ENCODE data around the gene NAA10. TPM values are rescaled to one million over a fixed set of nuclear protein-coding genes. Genes with fewer than 3 reads are reported as not detected.

The NAA10 gene
- total and polyA plus RNA-seq, 10 donors = 56.4 to 174 (median 87.8) TPM

- TF ChIP-seq POLR2A (IDR thresholded peaks at IDR 0.05) (no peak), POLR2AphosphoS5 (IDR thresholded peaks at IDR 0.05) (no peak), CTCF (IDR thresholded peaks at IDR 0.05 in 8 of 11, conservative IDR thresholded peaks at IDR 0.05 in 3 of 11) (no peak)
- Histone ChIP-seq H3K27ac (no peak overlapping the region), H3K4me1 (peaks cover 0 to 5% (median under 1%) of the 10 kb centered on the region in 6 donors), H3K4me3 (no peak overlapping the region), H3K36me3 (peaks cover 8 to 100% (median 96%) of the 10 kb centered on the region in 6 donors), H3K27me3 (replicated peaks in 1 of 7) (peaks cover 0 to 1% (median 0%) of the 10 kb centered on the region in 7 donors), H3K9me3 (no peaks in the 10 kb centered on the region)
- DNase-seq = peak; percentile 66
- WGBS, 5 donors = 87 to 98% (median 93%) methylated on average over 3 to 14 of the region's 14 CpGs
- intact Hi-C loops (cut with DNase I; ENCODE audit: low total_unique reads) = no loop called here
Measured at GRCh38 chrX:153958605-153959004, 23.8 kb upstream of the NAA10 start.

DNA sequence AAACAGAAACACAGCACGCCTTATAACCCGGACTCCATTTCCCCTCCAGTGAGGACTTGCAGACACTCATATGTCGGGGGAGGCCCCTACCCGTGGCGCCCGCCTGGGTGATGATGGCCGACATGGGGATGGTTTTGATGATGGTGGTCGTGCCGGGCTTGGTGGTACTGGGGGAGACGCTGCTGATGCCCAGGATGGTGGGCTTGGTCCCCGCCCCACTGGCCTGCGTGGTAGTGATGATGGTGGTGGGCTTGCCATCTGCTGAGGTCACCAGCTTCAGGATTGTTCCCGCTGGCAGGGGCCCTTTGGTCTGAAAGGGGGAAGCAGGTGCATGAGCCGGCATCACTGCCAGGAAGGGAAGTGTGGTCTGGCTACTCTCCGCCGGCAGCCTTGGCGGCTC, 22.4 kb upstream of the NAA10 start:
- TF ChIP-seq CTCF (IDR thresholded peaks at IDR 0.05 in 8 of 11, conservative IDR thresholded peaks at IDR 0.05 in 3 of 11) = no peak
- no peak for TF ChIP-seq POLR2A (IDR thresholded peaks at IDR 0.05)
- TF ChIP-seq POLR2AphosphoS5 (IDR thresholded peaks at IDR 0.05) = no peak
- WGBS, 5 donors = 78 to 94% (median 89%) methylated on average over 6 to 17 of the region's 17 CpGs
- peak; percentile 65 for DNase-seq
- H3K27ac ChIP-seq = no peak overlapping the region
- H3K9me3 ChIP-seq = no peaks in the 10 kb centered on the region
- H3K27me3 ChIP-seq (replicated peaks in 1 of 7) = peaks cover 0 to 3% (median 0%) of the 10 kb centered on the region in 7 donors
- H3K36me3 ChIP-seq = peaks cover 8 to 100% (median 96%) of the 10 kb centered on the region in 6 donors
- no peak overlapping the region for H3K4me3 ChIP-seq
- intact Hi-C loops (cut with DNase I; ENCODE audit: low total_unique reads) = no loop called here
- peaks cover 0 to 10% (median 7%) of the 10 kb centered on the region in 6 donors for H3K4me1 ChIP-seq

DNA sequence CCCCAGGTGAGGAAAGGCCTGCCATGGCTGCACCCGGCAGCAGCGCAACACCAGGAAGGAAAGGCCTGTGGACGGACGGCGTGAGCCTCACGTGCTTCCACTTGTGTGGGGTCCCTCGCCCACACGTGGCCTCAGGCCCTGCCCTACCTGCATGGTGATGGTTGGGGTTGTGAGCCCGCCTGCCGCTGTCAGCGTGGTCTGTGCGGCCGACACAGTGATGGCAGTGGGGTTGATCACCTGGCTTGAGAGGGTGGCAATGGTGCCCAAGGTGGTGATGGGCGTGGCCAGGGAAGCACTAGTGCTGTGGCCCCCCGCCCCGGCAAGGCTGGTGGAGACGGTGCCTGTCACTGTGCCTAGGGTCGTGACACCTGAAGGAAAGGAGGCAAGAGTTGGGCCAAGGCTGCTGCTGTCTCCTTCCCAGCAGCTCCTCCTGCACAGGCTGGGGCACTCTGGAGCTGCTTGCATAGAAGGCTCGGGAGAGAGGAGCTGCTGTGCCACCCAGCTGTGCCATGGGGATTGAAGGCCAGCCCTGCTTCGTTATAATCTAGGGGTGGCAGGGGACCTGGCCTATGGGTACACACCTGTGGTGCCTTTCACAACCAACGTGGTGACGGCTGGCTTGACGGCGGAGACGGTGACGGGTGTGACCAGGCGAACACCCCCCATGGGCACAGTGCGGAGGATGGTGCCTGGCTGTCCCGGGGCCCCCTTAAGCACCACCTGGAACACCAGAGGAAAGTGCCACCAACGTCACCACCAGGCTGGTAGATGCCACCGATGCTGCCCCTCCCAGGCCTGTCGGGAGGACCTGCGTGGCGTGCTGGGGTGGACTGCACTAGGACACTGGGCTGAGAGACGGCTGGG, 21.4 kb upstream of the NAA10 start:
- Histone ChIP-seq H3K4me1 (peaks cover 0 to 10% (median 7%) of the 10 kb centered on the region in 6 donors), H3K9me3 (no peaks in the 10 kb centered on the region), H3K36me3 (peaks cover 8 to 100% (median 96%) of the 10 kb centered on the region in 6 donors), H3K4me3 (no peak overlapping the region), H3K27me3 (replicated peaks in 1 of 7) (peaks cover 0 to 3% (median 0%) of the 10 kb centered on the region in 7 donors), H3K27ac (no peak overlapping the region)
- intact Hi-C loops (cut with DNase I; ENCODE audit: low total_unique reads) = no loop called here
- peak in 2 of 3 donors; percentile 31 to 55 for TF ChIP-seq POLR2AphosphoS5 (IDR thresholded peaks at IDR 0.05)
- no peak for TF ChIP-seq POLR2A (IDR thresholded peaks at IDR 0.05)
- 84 to 96% (median 89%) methylated on average over 4 to 35 of the region's 35 CpGs for WGBS, 5 donors
- DNase-seq = peak; percentile 73

DNA sequence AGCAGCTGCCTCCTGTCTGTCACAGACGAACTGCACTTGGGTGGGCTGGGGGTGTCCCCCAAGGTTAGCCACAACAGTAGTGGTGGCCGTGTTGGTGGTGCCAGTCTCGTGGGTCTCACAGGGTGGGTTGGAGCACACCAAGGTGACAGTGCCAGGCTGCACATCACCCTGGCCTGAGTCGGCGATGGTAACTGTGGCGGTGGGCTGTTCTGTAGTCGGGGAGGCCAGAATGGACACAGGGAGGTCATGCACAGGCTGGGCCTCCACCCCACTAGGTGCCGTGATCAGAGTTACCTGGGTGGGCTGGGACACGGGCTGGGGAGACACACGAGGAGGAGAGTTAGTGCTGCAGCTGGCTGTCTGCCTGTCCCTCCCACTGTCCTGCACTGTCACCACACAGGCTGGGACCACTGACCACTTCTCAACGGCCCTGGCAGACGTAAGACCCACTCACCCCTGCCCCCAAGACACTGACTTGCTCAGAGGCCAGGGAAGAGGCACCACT, 20.4 kb upstream of the NAA10 start:
- no peaks in the 10 kb centered on the region for H3K9me3 ChIP-seq
- no peak overlapping the region for H3K27ac ChIP-seq
- TF ChIP-seq CTCF (IDR thresholded peaks at IDR 0.05 in 8 of 11, conservative IDR thresholded peaks at IDR 0.05 in 3 of 11) = no peak
- TF ChIP-seq POLR2AphosphoS5 (IDR thresholded peaks at IDR 0.05) = no peak
- TF ChIP-seq POLR2A (IDR thresholded peaks at IDR 0.05) = no peak
- no peak overlapping the region for H3K4me3 ChIP-seq
- H3K27me3 ChIP-seq (replicated peaks in 1 of 7) = peaks cover 0 to 3% (median 0%) of the 10 kb centered on the region in 7 donors
- peak; percentile 67 for DNase-seq
- peaks cover 0 to 10% (median 7%) of the 10 kb centered on the region in 6 donors for H3K4me1 ChIP-seq
- 76 to 86% (median 84%) methylated on average over 2 to 12 of the region's 12 CpGs for WGBS, 5 donors
- intact Hi-C loops (cut with DNase I; ENCODE audit: low total_unique reads) = no loop called here
- peaks cover 8 to 100% (median 96%) of the 10 kb centered on the region in 6 donors for H3K36me3 ChIP-seq

All from spleen (tissue), 11 donors.